HG02610 (cell line): ENCODE results near the gene MCTP1.
"Not testable (repeated sequence)": the region's sequence is repeated elsewhere in the genome, so short reads cannot be mapped to it uniquely, and the experiment has no call there.

Source experiments
- ATAC-seq: cut with Tn5 transposase; IDR thresholded peaks from one replicate; pipeline ENCODE4 v1.9.1; 2021; ENCODE audit warnings: mild to moderate bottlenecking, moderate library complexity; ENCODE audit not compliant: unreplicated experiment

MCTP1 gene

DNA sequence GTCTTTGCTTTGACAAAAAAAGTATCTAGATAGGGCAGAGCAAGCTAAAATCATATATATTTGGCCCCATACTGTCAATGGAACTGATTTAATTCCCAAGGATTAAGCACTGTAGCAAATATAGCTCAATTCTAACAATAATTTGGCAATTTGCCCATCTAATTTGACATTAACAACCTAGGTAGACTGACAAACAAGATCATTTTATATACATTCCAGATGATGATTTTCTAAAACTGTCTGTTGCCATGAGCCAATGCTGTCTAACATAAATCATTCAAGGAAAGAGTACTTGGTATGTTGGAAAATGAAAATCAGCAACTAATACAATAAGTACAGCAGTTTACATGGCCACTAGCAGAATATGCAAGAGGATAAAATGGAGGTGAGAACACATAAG lies 32.1 kb downstream of the MCTP1 start:
- no peak for ATAC-seq

- no peak for ATAC-seq
These were observed 33.7 kb downstream of the MCTP1 start for GRCh38 chr5:95251185-95251584.

GRCh38 chr5:95244479-95244878 lies 40.4 kb downstream of the MCTP1 start:
- no peak for ATAC-seq

GRCh38 chr5:95241635-95242034 lies 43.3 kb downstream of the MCTP1 start:
- peak; percentile 97 for ATAC-seq

DNA sequence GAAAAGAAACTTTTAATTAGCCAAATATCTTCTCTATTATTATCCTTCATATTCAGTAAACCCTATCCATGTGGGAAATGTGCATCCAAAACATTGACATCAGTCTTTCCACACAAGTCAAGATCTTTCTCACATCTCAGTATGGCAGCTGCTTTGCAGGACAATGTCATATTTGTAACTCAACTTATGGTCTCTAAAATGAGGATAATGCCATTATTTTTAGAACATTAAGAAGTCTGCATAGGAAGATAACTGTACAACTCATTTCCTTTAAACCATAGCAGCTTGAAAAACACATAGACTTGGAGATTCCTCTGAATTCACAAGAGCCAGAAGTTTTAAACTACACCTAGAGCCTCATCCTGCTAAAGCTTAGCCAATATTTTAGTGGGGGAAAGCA lies 43.7 kb downstream of the MCTP1 start:
- ATAC-seq, result no peak

DNA sequence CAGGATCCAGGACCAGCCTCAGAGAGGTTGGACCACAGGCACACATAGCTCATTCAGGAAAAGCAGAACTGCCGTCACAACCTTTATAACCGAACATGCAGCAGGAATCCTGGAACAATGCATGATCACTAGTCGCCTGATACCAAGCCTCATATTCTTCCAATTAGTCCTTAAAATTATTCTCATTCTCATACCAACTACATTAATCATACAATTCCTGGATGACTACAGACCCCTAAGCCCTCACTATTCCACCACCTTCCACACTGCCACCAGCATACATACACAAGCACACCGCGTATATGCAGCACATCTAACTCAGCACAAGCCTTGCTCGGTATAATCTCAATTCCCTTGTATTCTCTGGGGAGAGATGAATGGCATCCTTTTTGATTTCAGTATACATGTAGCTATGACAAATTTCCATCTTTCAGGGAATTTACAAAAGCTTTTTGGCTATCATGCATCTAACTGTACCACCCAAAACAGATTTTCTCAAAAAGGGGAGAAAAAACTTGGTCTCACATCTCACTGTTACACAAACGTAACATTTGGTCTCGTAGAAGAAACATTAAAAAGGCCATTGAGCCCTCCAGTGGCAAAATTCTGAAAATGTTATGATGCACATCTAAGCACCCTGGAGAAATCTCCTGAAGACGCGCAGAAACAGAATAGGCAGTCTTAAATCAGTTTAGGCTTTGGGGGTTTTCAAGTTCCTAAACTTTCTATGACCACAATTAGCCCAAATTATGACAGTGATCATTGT lies 46.2 kb downstream of the MCTP1 start:
- ATAC-seq, result no peak

DNA sequence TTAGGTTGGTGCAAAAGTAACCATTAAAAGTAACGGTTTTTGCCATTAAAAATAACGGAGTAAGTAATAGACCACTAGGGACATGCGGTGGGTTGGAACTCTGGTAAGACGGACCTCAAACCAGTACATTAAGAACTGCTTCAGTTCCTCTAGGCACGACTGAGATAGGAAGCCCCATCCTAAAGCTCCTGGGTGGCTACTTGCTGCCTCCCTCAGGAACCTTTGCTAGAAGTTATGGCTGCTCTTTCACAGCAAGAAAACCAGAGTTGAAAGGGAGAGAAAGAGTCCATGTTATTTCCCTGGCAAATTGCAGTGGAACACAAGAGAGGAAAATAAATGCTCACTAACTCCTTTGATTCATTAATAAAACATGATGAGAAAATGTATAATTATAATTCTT lies 47.6 kb downstream of the MCTP1 start:
- no peak for ATAC-seq

GRCh38 chr5:95235439-95235982 lies 49.4 kb downstream of the MCTP1 start:
- ATAC-seq, result no peak

- no peak for ATAC-seq
These were observed 55.2 kb downstream of the MCTP1 start for GRCh38 chr5:95229646-95230045.

DNA sequence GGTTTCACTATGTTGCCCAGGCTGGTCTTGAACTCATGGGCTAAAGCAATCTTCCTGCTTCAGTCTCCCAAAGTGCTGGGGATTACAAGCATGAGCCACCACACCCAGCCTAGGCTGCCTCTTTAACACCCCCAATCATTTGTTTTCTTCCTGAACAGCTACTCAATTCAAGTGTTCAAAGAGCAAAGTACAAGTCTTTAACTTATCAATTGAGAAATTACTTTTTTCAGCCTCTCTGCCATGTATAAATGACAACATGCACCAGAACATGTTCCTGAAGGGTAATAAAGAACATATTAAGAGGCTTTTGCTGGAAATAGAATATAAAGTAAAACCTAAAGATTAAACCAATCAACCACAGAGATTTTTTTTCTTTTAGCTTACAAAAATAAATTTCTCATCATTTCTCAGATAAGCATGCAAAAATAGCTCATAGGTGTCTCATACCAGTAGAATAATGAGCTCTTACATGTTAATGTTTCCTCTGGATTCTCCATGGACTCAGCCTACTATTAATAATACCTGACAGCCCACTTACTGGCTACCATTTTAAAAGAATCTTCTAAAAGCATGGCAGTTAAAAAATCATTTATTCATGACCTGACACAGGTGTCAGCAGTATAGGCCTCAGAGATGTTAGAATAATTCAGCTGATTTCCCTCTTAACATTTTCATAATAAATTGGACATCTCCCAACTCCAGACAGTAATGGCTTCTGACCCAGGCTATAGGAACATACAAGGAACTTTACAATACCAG lies 60.0 kb downstream of the MCTP1 start:
- no peak for ATAC-seq

DNA sequence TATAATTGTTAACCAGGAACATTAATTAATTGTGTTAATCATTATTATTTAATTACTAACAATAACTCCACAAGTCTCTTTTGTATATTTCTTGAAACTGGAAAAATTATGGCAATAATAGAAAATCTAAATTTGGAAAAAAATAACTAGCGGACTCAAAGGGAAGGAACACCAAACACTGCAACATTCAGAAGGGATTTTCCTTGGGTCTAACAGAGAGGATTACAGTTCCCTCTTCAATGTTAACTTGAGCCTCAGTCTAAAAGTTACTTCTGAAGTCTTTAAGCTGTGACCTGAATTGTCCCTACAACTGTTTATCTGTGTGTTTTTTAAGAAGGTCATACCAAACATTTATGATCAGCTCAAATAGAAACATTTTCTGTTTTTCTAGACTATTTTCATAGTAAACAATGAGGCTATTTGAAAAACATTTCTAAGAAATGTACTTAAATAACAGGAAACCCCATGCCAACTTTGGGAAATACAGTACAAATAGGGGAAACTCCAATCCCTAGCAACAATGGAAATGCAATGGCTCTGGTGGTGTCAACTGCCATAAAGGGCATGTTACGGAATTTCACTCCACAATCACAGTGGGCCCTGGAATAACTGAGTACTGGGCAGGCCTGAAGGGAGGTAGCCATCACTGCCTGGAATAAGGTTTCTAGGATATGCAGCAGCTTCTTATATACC lies 61.2 kb downstream of the MCTP1 start:
- ATAC-seq, result no peak

GRCh38 chr5:95222836-95223235 lies 62.1 kb downstream of the MCTP1 start:
- no peak for ATAC-seq

DNA sequence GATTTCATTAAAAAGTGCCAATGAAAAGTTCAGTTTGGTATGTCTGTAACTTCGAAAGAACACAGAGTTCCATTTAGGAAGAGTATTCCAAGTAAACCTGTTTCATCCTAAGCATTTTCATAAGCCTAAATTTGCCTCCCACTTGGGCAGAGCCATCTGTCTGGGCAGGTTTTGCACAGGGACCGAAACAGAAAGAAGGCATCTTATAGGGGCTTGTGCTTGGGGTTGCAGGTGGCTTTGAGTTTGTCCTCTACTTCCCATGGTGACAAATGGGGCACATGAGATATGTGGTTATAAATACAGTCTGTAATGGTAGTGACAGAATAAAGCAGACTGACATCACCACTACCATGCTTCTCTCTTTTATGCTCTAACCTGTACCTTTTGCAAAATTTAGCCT lies 63.7 kb downstream of the MCTP1 start:
- no peak for ATAC-seq

- ATAC-seq, result no peak
These were observed 64.5 kb downstream of the MCTP1 start for GRCh38 chr5:95220381-95220780.

GRCh38 chr5:95219411-95219810 lies 65.5 kb downstream of the MCTP1 start:
- ATAC-seq, result no peak

- no peak for ATAC-seq
These were observed 67.0 kb downstream of the MCTP1 start for GRCh38 chr5:95217881-95218280.

DNA sequence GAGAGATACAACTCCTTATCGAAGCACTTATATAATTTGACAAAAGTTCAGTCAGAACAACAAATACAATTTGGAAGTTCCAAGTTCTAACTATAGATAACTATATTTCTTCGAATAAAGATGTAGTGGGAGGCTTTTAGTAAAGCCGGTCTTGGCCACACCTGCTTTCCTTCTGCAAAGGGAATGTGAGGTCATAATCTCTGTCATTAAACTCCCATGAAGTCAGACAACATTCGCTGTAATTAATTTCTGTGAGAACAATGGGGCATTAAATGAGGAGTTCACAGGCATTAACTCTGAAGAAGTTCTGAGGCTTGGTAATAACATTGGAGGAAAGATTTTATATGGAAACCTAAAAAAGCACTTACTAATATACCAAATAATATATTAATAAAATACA lies 67.5 kb downstream of the MCTP1 start:
- ATAC-seq, result no peak

DNA sequence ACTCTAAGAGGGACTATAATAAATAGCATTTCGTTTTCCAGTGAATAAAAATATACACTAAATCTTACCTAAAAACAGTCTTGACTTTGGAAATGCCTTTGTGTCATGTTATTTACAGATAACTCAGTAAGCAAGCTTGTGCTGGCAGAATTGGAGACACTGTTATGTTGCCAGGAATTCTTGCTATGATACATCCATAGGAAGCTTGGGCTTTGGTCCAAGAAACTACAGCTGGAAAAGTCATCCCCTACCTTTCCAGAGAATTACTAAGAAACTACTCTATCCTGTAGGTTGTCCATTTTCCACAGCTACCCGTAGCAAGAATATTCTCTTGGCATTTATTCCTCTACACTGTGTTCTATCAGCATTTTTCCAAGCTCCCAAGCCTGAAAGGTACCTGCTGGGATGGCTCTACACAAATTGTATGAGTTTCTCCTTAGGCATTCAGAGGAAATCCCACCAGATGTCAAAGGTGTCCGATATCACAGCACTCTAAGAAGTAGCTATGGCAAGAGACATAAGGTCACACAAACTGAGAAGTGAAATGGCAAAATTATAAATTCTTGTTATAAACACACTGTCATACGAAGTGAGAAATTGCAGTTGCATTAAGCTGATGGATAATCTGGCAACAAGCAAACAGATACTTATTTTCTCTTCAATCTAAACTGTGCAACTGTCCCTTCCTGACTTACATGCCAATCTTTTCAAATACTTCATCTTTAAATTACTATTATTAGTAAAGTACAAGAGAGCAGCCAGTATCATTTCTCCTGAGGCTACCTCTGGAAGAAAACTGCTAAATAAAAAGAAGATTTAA lies 68.5 kb downstream of the MCTP1 start:
- ATAC-seq, result no peak

DNA sequence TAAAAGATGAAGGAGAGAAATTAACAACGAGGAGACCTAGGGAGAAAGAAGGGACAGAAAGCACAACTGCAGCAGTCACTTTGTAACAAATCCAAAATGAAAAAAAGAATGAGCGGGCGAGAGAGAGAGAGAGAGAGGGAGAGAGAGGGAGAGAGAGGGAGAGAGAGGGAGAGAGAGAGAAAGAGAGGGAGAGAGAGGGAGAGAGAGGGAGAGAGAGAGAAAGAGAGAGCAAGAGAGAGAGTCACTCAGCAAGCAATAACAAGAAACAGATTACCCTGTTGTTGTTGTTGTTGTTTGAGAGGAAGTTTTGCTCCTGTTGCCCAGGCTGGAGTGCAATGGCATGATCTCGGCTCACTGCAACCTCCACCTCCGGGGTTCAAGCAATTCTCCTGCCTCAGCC lies 77.1 kb downstream of the MCTP1 start:
- ATAC-seq, result not testable (repeated sequence)

- no peak for ATAC-seq
These were observed 90.0 kb downstream of the MCTP1 start for GRCh38 chr5:95194856-95195255.

- ATAC-seq, result peak; percentile 92
These were observed 93.6 kb downstream of the MCTP1 start for GRCh38 chr5:95191330-95191729.
